ENCODE data around the gene LRTM1.

The LRTM1 gene

DNA sequence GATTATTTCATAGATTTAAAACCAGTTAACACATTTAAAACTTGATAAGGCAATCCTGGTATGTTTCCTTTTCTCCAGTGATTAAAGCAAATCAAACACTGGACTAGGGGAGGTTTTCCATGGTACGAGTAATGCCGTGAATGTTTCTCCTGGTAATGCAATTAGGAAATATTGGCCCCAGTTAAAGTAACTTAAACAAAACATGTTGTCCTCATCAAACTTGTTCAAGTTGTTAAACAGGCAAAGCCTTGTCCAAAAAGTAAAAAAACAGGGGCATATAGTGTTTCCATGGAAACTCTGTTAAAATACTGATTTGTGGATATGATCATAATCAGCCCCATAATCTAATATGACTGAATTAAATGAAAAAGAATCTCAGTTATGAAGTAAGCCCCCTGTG is 13.1 kb upstream of the LRTM1 start:
- in situ Hi-C loops (cut with HindIII; ENCODE audit: low sequenced_read_pairs) = no loop called here

DNA sequence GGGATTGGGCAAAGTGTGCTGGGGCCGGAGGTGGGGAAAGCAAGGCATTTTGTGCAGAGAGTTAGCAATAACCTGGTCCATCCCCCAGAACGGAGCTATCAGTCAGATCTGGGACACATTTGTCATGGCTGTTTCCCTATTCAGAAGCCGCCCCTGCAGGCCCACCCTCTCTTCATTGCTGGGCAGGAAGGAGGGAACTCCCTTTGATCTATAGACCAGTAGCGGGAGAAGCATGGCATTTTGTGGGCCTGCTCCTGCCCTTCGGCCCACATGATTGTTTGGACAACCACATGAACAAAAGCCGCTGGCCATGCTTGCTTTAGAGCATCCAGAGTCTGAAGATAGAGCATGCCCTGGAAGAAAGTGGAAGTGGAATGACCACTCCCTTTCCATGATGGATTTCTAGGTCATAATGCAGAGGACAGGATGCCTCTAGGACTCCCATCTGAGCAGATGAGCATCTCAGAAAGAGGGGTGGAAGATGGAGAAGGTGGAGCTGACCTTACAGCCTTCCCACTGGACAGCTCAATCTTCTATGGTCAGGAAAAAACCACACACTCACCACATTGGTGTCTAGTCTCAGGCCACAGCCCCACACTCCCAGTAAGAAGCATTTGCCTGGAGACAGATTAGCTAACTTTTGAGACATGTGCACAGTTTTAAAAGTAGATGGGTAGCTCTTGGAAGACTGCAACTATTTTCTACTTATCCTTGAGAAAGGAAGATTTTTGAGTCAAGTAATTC is 11.9 kb upstream of the LRTM1 start:
- in situ Hi-C loops (cut with HindIII; ENCODE audit: low sequenced_read_pairs) = no loop called here

DNA sequence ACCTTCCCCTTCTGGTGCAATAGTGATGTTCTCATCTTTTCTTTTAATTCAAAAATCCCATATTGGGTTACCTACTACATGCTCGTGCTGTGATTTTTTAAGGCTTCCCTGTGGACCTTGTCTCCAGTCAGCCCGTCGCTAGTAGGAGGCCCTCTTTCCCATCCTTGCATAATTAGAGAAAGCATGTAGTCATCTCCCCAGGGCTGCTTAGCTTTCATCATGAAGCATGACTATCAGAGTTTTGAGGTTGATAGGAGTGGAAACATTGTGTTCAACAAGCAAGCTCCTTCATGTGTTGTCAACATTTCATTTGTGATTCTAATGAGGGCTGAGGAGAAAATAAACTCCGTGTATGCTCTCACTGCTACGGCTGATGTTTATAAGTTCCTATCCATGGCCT is 8.7 kb upstream of the LRTM1 start:
- in situ Hi-C loops (cut with HindIII; ENCODE audit: low sequenced_read_pairs) = no loop called here

DNA sequence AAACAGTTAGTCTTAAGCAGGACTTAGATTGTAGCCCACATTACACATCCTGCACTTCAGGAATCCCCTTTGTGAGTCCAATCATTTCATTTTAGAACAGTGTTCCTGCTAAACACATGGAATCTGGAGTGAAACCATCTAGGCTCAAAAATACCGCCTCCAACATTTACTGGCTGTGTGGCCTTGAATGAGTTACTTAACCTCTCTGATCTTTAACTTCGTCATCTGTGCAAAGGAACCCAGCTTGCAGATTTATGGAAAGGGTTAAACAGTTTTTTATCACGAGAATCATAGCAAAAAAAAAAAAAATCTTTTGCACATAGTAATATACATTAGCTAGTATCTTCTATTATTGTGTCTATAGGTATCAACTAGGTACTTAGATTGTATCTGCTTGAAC is 8.0 kb upstream of the LRTM1 start:
- in situ Hi-C loops (cut with HindIII; ENCODE audit: low sequenced_read_pairs) = no loop called here

DNA sequence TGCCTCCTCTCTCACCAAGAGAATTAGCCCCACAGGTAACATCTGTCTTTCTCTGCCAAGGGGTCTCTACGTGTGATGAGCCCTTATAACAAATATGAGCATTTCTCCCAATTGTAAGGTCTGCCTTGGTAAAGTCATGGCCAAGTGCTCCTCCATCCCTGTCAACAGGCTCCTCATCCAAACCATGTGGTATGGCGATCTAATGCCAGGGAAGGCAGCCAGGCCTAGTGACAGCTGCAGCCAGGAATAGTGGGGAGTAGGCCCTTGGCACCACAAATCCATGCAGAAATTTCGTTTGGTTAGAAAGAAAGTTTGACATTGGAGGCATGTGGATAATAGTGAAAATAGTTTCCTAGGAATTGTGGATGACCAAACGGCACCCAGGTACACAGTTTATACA is 4.7 kb upstream of the LRTM1 start:
- in situ Hi-C loops (cut with HindIII; ENCODE audit: low sequenced_read_pairs) = no loop called here

DNA sequence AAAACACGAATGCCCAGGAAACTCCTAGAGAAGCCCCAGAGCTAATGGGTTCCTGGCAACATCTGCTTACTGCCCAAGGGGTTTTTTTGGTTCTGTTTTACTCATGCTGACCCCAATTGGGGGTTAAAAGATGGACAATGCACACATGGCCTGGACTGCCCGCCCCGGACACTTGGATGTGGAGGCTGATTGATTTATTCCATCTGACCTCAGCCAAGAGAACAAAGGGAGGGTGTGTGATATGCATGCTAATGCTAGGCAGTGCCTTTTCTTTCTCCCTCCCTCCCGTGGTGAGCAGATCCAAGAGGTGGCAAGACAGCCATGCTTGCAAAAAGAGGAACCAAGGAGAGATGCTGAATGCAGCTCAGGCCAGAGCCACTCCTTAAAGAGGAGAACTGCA is 3.3 kb upstream of the LRTM1 start:
- in situ Hi-C loops (cut with HindIII; ENCODE audit: low sequenced_read_pairs) = no loop called here

DNA sequence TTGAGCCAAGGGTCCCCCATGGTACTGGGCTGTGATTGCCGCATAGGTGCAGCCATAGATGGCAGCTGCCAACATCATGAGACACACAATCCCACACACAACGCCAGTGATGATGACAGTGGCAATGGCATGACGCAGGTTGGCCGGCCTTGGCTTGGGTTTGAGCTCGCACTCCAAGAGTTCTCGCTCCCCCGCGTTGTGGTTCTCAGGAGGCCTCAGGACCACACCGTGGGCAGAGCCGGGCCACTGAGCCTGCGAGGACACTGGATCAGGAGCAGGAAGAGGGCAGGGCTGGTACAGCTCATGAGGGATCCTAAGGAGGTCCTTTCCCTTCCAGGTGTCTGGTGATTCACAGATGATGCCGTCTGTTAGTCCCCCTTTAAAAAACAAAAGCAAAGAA is 9.3 kb downstream of the LRTM1 start:
- in situ Hi-C loops (cut with HindIII; ENCODE audit: low sequenced_read_pairs) = no loop called here

DNA sequence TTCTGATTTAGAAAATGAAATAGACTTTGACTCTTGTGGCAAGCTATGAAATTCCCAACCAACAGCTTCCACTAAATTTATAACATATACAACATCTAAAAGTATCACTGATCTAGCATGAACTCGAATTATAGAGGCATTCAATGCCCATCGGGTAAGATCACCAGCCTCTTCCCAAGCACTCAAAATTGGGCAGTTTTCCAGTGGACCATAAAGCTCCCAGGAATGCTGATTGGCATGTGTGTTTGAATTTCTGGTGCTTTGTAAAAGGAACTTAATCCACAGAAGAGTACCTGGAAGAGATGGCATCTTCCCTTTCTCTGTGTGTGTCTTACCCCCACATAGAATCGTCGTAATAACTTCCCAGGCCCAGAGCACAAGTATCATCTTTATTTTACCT is 10.0 kb downstream of the LRTM1 start:
- in situ Hi-C loops (cut with HindIII; ENCODE audit: low sequenced_read_pairs) = no loop called here

DNA sequence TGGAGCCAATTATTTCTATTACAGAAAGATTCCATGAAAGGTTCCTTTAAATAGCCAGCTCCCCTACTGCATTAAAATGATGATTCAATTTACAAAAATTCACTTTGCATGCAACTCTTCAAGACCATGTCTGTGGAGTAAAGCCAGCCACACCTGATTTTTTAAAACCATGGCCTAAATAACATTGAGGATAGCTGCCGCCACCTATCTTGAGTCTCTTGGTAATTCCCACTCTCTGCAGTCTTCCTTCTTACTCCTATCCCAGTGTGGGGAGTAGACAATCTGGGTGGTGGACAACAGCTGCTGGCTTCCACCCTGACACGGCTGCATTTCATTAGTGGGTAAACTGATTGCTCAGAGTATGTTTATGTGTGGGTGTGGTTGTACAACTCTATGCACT is 10.7 kb downstream of the LRTM1 start:
- in situ Hi-C loops (cut with HindIII; ENCODE audit: low sequenced_read_pairs) = no loop called here

DNA sequence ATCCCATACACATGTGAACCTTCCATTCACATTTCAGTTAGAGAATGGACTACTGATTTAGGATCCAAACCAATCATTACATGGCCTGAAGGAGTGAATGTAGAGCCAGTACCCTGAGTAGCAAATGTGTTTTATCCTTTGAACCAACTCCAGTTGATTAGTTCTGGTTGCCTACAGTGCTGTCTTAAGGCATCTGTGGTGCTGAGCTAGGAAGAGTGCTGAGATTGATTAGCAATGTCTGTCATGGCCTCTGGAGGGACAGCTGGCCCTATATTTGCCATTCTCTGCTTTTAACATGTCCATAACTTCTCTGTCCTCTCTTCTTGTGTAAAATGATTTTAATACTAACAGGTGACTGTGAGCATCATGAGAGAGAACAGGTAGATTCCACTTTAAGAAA is 11.1 kb downstream of the LRTM1 start:
- in situ Hi-C loops (cut with HindIII; ENCODE audit: low sequenced_read_pairs) = no loop called here

DNA sequence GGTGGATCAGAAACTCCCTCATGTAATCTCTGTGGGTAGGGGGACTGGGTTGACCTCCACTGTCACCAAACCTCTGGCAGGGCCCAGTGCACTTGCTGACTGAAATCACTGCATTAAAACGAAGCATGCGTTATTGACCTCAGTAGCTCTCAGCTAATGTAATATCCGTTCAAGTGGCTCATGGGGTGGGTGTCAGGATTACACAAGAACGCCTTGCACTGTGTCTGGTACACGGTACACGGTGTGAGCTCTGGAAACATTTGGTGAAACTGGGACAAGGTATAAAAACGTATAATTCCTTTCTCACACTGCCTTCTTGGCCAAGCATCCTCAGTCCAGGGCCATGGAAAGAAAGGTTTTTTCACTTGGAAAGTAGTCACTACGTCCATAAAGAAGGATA is 11.9 kb downstream of the LRTM1 start:
- in situ Hi-C loops (cut with HindIII; ENCODE audit: low sequenced_read_pairs) = no loop called here

DNA sequence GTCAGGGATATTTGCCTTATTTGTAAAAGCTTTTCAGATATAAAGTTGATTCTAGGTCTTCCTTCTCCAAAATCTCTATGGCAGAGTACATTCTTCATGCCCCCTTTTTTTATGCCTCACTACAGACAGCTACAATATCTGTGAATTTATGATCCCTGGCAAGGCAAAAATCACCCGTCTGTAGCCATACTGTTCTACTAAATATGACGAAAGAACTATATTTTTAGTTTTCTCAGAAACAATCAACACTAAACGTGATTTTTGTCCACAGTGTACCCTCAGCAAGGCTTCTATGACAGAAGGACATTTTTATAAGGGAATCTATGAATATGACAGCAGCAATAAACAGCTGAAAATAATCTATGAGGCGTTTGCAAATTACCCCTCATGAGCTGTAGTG is 12.7 kb downstream of the LRTM1 start:
- in situ Hi-C loops (cut with HindIII; ENCODE audit: low sequenced_read_pairs) = no loop called here

DNA sequence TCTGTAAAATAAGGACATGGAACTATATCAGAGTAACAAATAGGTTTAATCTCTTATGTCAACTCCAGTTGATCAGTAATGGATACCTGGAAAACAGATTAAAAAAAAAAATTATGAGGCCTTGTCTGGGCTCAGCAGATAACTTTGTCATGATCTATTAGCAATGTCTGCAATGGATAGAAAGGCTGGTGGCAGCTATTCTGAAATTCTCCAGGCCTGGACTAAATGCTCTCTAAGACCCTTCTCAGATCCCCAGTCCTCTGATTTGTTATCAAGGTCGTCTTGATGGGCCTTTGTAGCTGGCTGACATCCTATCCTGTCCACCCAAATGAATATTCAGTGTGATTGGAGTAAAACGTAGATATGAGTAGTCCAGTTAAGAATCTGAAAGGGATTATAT is 13.7 kb downstream of the LRTM1 start:
- in situ Hi-C loops (cut with HindIII; ENCODE audit: low sequenced_read_pairs) = no loop called here

DNA sequence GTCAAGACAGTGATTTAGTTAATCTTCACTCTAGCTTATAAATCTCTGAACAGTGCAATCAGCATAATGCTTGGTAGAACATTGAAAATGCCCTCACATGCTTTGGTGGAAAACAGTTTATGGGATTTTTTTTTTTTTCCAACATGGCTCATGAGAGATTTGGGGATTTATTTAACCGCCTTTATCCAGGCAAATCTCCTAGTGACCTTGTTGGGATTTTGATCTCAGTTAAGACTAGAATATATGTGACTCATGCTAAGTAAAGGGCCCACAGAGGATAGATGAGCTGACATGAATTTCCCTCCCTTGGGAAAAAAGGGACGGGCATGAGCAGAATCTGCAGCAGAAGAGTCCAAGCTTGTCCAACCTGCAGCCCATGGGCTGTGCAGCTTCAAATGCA is 18.7 kb downstream of the LRTM1 start:
- in situ Hi-C loops (cut with HindIII; ENCODE audit: low sequenced_read_pairs) = no loop called here

DNA sequence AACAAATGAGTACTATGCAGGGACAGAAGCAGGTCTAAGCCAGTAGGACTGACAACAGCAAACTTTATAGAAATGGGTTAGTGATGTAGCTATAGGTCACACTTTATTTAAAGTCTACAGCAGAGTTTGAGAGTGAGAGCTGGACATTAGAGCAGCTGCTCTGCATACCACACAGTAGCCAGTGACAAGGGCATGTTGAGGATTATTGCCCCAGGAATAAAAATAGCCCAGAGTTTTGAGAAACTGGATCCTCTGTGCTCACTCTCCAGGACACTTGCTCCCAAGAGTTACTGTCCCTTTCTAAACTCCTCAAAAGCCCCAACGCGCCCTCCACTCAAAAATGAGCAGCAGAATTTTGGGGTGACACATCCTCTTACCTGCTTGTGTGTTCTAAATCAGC is 21.1 kb downstream of the LRTM1 start:
- in situ Hi-C loops (cut with HindIII; ENCODE audit: low sequenced_read_pairs) = no loop called here

DNA sequence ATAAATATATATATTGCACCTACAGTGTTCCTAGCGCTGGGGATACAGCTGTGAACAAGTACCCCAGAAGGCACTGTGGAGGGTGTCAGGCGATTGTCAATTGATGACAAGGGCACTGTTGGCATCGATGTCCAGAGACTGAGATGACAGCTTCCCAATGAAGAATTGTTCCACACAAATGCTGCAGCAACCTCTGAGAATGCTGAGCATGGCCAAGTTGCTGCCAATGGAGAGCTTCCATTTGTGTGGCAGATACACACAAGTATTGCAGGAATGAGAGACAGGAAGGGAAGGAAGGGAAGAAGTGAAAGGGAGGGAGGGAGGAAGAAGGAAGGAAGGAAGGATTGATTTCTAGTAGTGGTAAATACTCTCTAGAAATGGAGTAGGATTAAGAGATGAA is 21.9 kb downstream of the LRTM1 start:
- in situ Hi-C loops (cut with HindIII; ENCODE audit: low sequenced_read_pairs) = no loop called here

DNA sequence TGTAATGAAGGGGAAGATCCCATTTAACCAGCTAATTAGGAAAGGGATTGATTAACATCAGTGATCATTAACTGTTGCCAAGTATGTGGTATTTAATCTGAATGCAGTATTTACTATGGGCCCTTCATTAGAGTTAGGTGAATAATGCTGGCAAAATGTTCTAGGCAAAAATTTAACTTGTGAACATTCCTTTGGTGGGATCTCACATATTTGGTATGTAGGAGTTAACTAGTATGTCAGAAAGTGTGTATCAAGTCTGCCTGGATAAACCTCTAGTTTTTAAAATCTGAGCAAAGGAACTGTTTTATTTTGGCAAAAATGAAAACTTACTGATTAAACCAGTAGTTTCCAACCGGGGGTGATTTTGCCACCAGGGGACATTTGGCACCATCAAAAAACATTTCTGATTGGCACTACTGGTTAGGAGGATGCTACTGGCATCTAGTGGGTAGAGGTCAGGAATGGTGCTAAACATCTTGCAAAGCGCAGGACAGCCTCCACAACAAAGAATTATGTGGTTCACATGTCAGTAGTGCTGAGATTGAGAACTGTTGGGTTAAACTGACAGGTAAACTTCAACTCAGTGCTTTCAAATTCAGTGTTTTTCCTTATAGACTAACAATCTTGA is 22.5 kb downstream of the LRTM1 start:
- in situ Hi-C loops (cut with HindIII; ENCODE audit: low sequenced_read_pairs) = no loop called here

DNA sequence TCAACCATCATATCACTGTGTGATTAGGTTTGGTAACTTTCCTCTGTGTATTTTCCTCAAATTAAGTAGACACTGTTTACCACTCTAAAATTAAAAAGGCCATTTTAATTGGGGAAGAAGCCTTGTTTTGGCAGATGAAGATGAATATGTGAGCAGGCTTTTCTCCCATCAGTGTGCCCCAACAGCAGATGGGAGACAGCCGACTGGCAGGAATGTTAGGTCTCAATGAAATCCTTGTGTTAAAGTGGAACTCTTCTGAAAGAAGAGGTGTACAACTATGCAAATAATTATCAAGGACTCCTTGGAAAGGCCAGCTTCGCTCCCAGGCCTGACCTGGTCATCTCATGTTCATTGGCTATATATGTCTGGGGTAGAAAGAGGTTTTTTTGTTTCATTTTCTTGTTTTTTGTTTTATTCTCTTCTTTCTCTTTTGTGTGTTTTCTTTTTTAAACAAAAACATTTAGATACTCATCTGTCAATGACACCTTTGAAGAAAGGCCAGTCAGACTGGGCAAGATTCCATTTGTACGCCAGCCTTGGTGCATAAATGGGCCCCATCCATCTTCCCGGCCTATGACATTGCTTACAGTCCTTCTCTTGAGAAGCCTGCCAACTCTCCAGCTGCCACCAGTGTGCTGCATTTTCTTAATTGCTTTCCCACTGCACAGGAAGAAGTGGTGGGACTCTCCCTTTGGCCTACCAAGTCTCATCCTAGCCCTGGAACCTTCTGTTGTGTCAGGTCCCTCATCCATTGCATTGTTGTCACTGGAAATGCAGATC is 25.8 kb downstream of the LRTM1 start:
- in situ Hi-C loops (cut with HindIII; ENCODE audit: low sequenced_read_pairs) = no loop called here

DNA sequence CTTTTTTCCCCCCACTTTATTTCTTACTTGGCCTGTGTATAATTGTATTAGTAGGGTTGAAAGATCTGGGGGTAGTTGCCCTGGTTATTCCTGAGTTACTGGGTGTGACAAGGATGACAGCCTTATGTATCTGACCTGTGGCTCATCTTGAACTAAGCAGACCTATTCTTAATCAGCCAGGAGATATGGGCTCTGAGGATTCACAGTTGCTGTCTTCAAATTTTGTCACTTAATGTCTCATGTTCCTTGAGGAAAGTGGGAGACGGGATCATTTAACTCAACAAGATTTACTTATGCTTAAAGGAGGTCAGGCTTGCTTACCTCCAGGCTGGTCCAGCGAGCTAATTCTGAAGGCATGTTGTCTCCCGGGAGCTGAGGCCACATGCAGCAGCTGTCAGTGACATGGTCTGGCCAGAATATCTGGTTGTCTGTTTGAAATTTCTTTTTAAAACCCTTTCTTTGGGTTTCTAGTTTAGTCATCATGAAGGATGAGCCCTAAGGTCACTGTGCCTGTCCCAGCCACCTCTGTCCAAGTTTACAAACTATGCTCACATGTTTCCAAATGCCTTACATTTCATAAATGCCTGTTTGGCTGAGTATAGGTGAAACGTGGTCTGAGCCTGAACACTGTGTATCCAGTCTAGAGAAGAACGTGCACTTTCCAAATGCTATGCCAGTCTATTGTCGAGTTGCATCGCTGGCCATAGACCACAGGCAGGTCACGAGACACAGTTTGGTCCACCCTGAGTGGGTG is 26.8 kb downstream of the LRTM1 start:
- in situ Hi-C loops (cut with HindIII; ENCODE audit: low sequenced_read_pairs) = no loop called here

DNA sequence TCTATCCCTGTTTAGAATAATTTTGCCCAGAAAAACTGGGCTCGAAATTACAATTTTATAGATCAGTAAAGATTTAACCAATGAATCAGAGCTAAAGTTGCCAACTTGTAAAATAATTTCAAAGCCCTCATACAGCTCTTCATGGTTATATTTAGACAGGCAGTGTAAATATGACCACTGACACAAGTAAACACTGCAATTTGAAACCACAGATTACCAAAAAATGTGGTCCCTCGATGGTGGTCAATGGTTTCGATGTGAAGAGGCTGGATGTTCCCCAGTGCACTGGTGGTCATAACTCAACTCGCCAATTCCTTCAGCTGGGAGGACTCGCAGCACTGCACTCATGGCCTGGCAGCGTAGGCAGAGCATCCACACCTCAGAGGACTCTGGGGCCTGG is 28.6 kb downstream of the LRTM1 start:
- in situ Hi-C loops (cut with HindIII; ENCODE audit: low sequenced_read_pairs) = no loop called here

DNA sequence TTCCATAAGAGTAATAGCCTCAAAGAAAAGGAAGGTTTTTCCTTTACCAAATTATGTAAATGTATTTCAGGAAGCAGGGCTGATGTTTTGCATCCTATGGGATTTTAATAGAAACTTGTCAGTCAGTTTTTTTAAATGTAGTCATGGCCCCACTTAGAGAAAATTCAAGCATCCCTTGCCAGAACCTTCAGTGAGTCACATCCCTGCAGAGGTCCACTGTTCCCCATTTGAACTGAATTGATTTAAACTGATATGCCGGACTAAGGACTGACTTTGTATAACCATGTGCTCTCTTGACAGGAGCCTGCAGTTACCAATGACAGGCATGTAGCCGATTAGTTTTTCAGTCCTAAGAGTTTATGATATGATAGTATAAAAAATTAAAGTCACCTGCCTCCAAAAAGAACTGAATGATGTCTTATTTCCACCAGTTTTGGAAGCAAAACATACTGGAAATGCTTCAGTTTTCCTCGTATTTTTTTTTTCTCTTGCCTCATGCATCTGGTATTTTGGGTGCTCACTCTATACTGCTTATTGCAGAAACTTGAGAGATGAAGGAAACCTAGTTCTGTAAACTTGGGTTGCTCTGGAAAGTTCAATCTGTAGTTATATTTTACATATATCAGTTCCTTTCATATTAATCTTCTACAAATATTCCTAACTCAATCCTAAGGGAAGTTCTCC is 30.7 kb downstream of the LRTM1 start:
- in situ Hi-C loops (cut with HindIII; ENCODE audit: low sequenced_read_pairs) = no loop called here

Measured in DLD1 (cell line).